B cell (primary cell): Measurements from ENCODE around the gene CNRIP1.

Experiments used
- CTCF ChIP-seq: fragments of 200-600 bp; IDR thresholded peaks from one replicate; pipeline ENCODE4 v1.8.0; 2022; ENCODE audit warnings: antibody characterized with exemption, mild to moderate bottlenecking
- EZH2 ChIP-seq: IDR thresholded peaks from 2 replicates; pipeline ENCODE4 v1.6.1; 2012; ENCODE audit warnings: borderline replicate concordance, low read depth, mild to moderate bottlenecking, moderate library complexity, low read length; ENCODE audit not compliant: insufficient read depth, poor library complexity, severe bottlenecking

- TF ChIP-seq EZH2 (no peak), CTCF (peak; percentile 77)
Measured at GRCh38 chr2:68251187-68251854, 68.4 kb downstream of the CNRIP1 start.
